Astrocyte (in vitro differentiated cells and primary cell): ENCODE data around the gene SLC25A36. TPM values are rescaled to one million over a fixed set of nuclear protein-coding genes. Genes with fewer than 3 reads are reported as not detected.

Experiments
- DNase-seq: peaks from one replicate; pipeline ENCODE4 v3.0.0-alpha.2; 2010; ENCODE audit warnings: low read depth
- FAIRE-seq: peaks from 2 replicates; lab custom pipeline; 2011; peaks lifted over from hg19 to GRCh38; lab: Jason Lieb, UNC
- H2AFZ ChIP-seq: 2 replicates; pipeline ENCODE4 v1.6.0; 2012; ENCODE audit warnings: low read depth, low read length, inconsistent platforms
- H3K27ac ChIP-seq: 2 replicates; pipeline ENCODE4 v1.5.1; 2011; ENCODE audit warnings: low read depth, low read length, inconsistent platforms
- H3K27me3 ChIP-seq: 2 replicates; pipeline ENCODE4 v1.6.0; 2011; ENCODE audit warnings: low read length, inconsistent platforms; ENCODE audit not compliant: insufficient read depth
- H3K36me3 ChIP-seq: 2 replicates; pipeline ENCODE4 v1.5.1; 2011; ENCODE audit warnings: low read length, inconsistent platforms; ENCODE audit not compliant: insufficient read depth
- H3K4me1 ChIP-seq: 2 replicates; pipeline ENCODE4 v1.5.1; 2011; ENCODE audit warnings: low read length, inconsistent platforms; ENCODE audit not compliant: insufficient read depth
- H3K4me2 ChIP-seq: 2 replicates; pipeline ENCODE4 v1.6.0; 2012; ENCODE audit warnings: low read length, inconsistent platforms
- H3K4me3 ChIP-seq: 2 replicates; pipeline ENCODE4 v1.5.1; 2011; ENCODE audit warnings: low read depth, mild to moderate bottlenecking, low read length, inconsistent platforms; ENCODE audit not compliant: insufficient read depth
- H3K79me2 ChIP-seq: 2 replicates; pipeline ENCODE4 v1.6.0; 2012; ENCODE audit warnings: mild to moderate bottlenecking, low read length, inconsistent platforms; ENCODE audit not compliant: insufficient read depth
- H3K9ac ChIP-seq: 2 replicates; pipeline ENCODE4 v1.6.0; 2012; ENCODE audit warnings: mild to moderate bottlenecking, low read length, inconsistent platforms
- H3K9me3 ChIP-seq: 2 replicates; pipeline ENCODE4 v1.5.1; 2012; ENCODE audit warnings: low read depth, mild to moderate bottlenecking, low read length, inconsistent platforms; ENCODE audit not compliant: insufficient read depth
- H4K20me1 ChIP-seq: 2 replicates; pipeline ENCODE4 v1.6.0; 2012; ENCODE audit warnings: low read length, inconsistent platforms; ENCODE audit not compliant: insufficient read depth
- H3K27ac Mint-ChIP-seq: one replicate; pipeline ENCODE4 v1.8.0; 2021; ENCODE audit warnings: mild to moderate bottlenecking, mixed read lengths; ENCODE audit not compliant: unreplicated experiment
- H3K27me3 Mint-ChIP-seq: one replicate; pipeline ENCODE4 v1.8.0; 2021; ENCODE audit warnings: low read depth, mixed read lengths; ENCODE audit not compliant: unreplicated experiment
- H3K36me3 Mint-ChIP-seq: one replicate; pipeline ENCODE4 v1.8.0; 2021; ENCODE audit warnings: low read depth, mixed read lengths; ENCODE audit not compliant: unreplicated experiment
- H3K4me1 Mint-ChIP-seq: one replicate; pipeline ENCODE4 v1.8.0; 2021; ENCODE audit warnings: low read depth, mixed read lengths; ENCODE audit not compliant: unreplicated experiment
- H3K4me3 Mint-ChIP-seq: one replicate; pipeline ENCODE4 v1.8.0; 2021; ENCODE audit warnings: mild to moderate bottlenecking, moderate library complexity, mixed read lengths; ENCODE audit not compliant: unreplicated experiment
- H3K9me3 Mint-ChIP-seq: one replicate; pipeline ENCODE4 v1.8.0; 2021; ENCODE audit warnings: mild to moderate bottlenecking, mixed read lengths; ENCODE audit not compliant: unreplicated experiment
- CTCF ChIP-seq: IDR thresholded peaks from 2 replicates; pipeline ENCODE4 v1.5.1; 2011; ENCODE audit warnings: low read depth, mild to moderate bottlenecking, inconsistent platforms, low read length, moderate library complexity; ENCODE audit not compliant: insufficient read depth
- EZH2 ChIP-seq: IDR thresholded peaks from 2 replicates; pipeline ENCODE4 v1.6.1; 2012; ENCODE audit warnings: mild to moderate bottlenecking, low read length, inconsistent platforms; ENCODE audit not compliant: insufficient read depth
- total RNA-seq: library from RNA; stranded (reverse); gene quantifications from 2 replicates; pipeline ENCODE4 v1.2.1, GENCODE V29; 2021

SLC25A36 gene
- total RNA-seq, 1 donor from 2014 or later, result 81.0 TPM

- Histone ChIP-seq H2AFZ (no peak overlapping the region), H4K20me1 (no peaks in the 10 kb centered on the region), H3K9me3 (no peaks in the 10 kb centered on the region), H3K36me3 (no peaks in the 10 kb centered on the region), H3K4me3 (no peak overlapping the region), H3K9ac (no peak overlapping the region), H3K4me2 (no peak overlapping the region), H3K79me2 (no peaks in the 10 kb centered on the region), H3K27ac (no peak overlapping the region), H3K4me1 (no peaks in the 10 kb centered on the region), H3K27me3 (peaks cover 7% of the 10 kb centered on the region)
- TF ChIP-seq CTCF, result no peak
- FAIRE-seq (no peak), DNase-seq (no peak)
- H3K27ac Mint-ChIP-seq, result no peak overlapping the region
- peaks cover under 1% of the 10 kb centered on the region for H3K4me1 Mint-ChIP-seq
- H3K9me3 Mint-ChIP-seq, result no peaks in the 10 kb centered on the region
- no peaks in the 10 kb centered on the region for H3K36me3 Mint-ChIP-seq
- H3K4me3 Mint-ChIP-seq, result no peak overlapping the region
- H3K27me3 Mint-ChIP-seq, result peaks cover 10% of the 10 kb centered on the region
Observed at GRCh38 chr3:141006344-141006743, 64.7 kb downstream of the SLC25A36 start.

GRCh38 chr3:141009496-141009895 is 67.9 kb downstream of the SLC25A36 start:
- Histone ChIP-seq H3K79me2 (no peaks in the 10 kb centered on the region), H3K27ac (no peak overlapping the region), H3K9me3 (no peaks in the 10 kb centered on the region), H3K4me3 (no peak overlapping the region), H3K4me1 (no peaks in the 10 kb centered on the region), H3K27me3 (peaks cover 10% of the 10 kb centered on the region), H3K4me2 (no peak overlapping the region), H2AFZ (no peak overlapping the region), H3K9ac (no peak overlapping the region), H4K20me1 (no peaks in the 10 kb centered on the region), H3K36me3 (no peaks in the 10 kb centered on the region)
- no peak for FAIRE-seq
- no peak overlapping the region for H3K4me3 Mint-ChIP-seq
- no peak for DNase-seq
- H3K9me3 Mint-ChIP-seq, result no peaks in the 10 kb centered on the region
- TF ChIP-seq EZH2 (no peak), CTCF (no peak)
- no peaks in the 10 kb centered on the region for H3K36me3 Mint-ChIP-seq
- H3K4me1 Mint-ChIP-seq, result peaks cover 2% of the 10 kb centered on the region
- H3K27me3 Mint-ChIP-seq, result peaks cover 12% of the 10 kb centered on the region
- no peak overlapping the region for H3K27ac Mint-ChIP-seq

GRCh38 chr3:141011232-141011996 is 69.8 kb downstream of the SLC25A36 start:
- Mint-ChIP-seq H3K27ac (no peak overlapping the region), H3K36me3 (no peaks in the 10 kb centered on the region), H3K4me3 (no peak overlapping the region), H3K27me3 (peaks cover 12% of the 10 kb centered on the region), H3K9me3 (no peaks in the 10 kb centered on the region), H3K4me1 (peaks cover 4% of the 10 kb centered on the region)
- Histone ChIP-seq H3K9ac (no peak overlapping the region), H3K27ac (no peak overlapping the region), H3K4me2 (no peak overlapping the region), H2AFZ (no peak overlapping the region), H3K36me3 (no peaks in the 10 kb centered on the region), H3K4me3 (no peak overlapping the region), H3K79me2 (no peaks in the 10 kb centered on the region), H3K9me3 (no peaks in the 10 kb centered on the region), H3K27me3 (peaks cover 10% of the 10 kb centered on the region), H4K20me1 (no peaks in the 10 kb centered on the region), H3K4me1 (no peaks in the 10 kb centered on the region)
- DNase-seq (peak; percentile 22), FAIRE-seq (no peak)
- peak; percentile 74 for TF ChIP-seq CTCF
- TF ChIP-seq EZH2, result no peak
